ENCODE results near the gene CDH26.

DNA sequence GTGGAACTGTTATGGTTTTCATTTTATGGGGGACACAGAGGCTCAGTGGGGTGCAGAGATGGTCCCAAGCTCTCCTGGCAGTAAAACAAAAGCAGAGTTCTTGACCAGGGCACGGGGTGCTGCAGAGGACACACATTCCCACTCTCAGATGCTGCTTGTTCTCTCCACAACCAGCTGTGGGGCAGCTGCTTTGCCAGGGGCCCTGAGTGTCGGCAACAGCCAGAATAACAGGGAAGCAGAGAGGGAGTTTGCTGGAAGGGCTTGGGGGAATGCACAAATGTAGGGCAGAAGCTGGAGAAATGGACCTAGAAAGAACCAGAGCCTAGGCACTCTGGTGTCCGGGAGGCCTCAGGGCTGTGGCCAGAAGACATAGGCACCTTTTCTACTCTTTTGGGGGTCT lies 93.7 kb downstream of the CDH26 start:
- TF ChIP-seq EZH2phosphoT487 (IDR thresholded peaks at IDR 0.05; ENCODE audit: insufficient read depth, low read depth) (no peak), EZH2 (IDR thresholded peaks at IDR 0.05; ENCODE audit: insufficient read depth, poor library complexity, severe bottlenecking) (no peak)

Measured in GM23248 (cell line).